ENCODE results near the gene GPR142.
A peak's percentile ranks its signal among the peaks of the same experiment; 100 is the strongest.

The GPR142 gene, protein sequence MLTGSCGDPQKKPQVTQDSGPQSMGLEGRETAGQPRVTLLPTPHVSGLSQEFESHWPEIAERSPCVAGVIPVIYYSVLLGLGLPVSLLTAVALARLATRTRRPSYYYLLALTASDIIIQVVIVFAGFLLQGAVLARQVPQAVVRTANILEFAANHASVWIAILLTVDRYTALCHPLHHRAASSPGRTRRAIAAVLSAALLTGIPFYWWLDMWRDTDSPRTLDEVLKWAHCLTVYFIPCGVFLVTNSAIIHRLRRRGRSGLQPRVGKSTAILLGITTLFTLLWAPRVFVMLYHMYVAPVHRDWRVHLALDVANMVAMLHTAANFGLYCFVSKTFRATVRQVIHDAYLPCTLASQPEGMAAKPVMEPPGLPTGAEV

DNA sequence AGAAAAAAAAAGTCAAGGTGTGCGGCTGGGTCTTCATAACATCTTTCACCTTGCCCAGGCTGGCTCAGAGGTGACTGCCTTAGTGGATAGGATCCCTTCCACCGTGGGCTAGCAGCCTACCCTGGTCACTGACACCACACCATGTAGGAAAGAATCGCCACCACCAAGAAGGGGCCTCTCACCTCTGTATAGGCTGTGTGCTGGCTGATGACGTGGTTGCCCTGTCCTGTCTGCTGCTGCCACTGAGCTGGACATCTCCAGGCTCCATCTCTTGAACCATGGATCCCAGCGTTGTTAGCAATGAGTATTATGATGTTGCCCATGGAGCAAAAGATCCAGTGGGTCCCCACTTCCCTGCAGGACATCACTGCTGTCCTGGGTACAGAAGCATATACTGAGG lies at the start of gene GPR142:
Gene GPR142 (plus strand): TSS at position 301 of the 400 bp plus-strand sequence. CDS start 2,035 bp downstream, outside the sequence.
- TF ChIP-seq, protein P1, sequence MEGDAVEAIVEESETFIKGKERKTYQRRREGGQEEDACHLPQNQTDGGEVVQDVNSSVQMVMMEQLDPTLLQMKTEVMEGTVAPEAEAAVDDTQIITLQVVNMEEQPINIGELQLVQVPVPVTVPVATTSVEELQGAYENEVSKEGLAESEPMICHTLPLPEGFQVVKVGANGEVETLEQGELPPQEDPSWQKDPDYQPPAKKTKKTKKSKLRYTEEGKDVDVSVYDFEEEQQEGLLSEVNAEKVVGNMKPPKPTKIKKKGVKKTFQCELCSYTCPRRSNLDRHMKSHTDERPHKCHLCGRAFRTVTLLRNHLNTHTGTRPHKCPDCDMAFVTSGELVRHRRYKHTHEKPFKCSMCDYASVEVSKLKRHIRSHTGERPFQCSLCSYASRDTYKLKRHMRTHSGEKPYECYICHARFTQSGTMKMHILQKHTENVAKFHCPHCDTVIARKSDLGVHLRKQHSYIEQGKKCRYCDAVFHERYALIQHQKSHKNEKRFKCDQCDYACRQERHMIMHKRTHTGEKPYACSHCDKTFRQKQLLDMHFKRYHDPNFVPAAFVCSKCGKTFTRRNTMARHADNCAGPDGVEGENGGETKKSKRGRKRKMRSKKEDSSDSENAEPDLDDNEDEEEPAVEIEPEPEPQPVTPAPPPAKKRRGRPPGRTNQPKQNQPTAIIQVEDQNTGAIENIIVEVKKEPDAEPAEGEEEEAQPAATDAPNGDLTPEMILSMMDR (IDR thresholded peaks at IDR 0.05; ENCODE audit: low read depth, low read length, missing control alignments): no peak
- no peak within 1 kb of the TSS for H3K4me3 ChIP-seq (replicated peaks; ENCODE audit: low read depth, low read length)
- DNase-seq (ENCODE audit: extremely low read depth, low read depth): no peak

DNA sequence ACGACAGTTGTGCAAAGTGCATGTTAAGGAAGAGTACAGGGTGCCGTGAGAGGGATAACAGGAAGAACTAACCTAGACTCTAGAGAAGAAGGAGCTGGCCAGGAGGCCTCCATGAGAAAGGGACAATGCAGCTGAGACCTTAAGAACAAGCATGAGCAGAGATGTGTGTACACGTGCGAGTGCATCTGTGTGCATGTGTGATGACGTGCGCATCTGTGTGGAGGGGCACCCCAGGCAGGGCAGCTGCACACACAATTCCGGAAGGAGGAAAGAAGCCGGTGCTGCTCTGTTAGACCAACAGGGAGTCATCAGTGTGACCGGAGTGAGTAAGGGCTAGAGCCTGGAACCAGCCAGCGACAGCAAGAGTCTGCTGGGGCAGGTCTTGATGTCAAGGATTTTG lies 48.9 kb upstream of the GPR142 start:
- TF ChIP-seq, protein P1 (IDR thresholded peaks at IDR 0.05; ENCODE audit: low read depth, low read length, missing control alignments): no peak
- H3K4me3 ChIP-seq (replicated peaks; ENCODE audit: low read depth, low read length): no peak overlapping the region
- no peak for DNase-seq (ENCODE audit: extremely low read depth, low read depth)

DNA sequence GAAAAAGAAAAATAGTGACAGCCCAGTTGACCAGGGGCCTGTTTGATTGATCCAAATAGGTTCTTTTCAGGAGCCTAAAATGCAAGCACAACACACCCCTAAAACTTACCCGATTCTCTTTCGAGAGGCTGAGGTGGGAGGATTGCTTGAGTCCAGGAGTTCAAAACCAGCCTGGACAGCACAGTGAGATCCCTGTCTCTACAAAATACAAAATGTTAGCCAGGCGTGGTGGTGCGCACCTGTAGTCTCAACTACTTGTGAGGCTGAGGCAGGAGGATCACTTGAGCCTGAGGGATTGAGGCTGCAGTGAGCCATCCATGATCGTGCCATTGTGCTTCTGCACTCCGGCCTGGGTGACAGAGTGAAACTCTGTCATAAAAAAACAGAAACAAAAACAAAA lies 42.8 kb upstream of the GPR142 start:
- no peak for DNase-seq (ENCODE audit: extremely low read depth, low read depth)
- no peak overlapping the region for H3K4me3 ChIP-seq (replicated peaks; ENCODE audit: low read depth, low read length)
- TF ChIP-seq, protein P1 (IDR thresholded peaks at IDR 0.05; ENCODE audit: low read depth, low read length, missing control alignments): no peak

DNA sequence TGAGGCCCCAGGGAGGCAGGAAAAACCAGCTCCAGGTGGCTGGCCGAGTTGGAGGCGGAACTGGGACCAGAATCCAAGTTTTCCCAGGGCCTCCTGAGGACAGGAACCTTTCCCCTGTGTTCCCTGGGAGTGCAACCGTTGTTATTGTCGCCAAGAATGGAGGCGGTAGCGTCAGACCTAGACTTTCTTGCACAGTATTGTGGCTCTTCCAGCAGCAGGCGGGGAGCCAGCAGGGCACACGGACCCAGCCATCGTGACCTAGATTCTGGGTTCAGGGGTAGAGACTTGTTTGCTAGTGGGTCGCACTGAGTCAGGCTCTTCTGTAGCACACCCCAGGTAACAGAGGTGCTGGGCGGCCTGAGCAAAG lies 41.9 kb upstream of the GPR142 start:
- TF ChIP-seq, protein P1 (IDR thresholded peaks at IDR 0.05; ENCODE audit: low read depth, low read length, missing control alignments): no peak
- DNase-seq (ENCODE audit: extremely low read depth, low read depth): no peak
- no peak overlapping the region for H3K4me3 ChIP-seq (replicated peaks; ENCODE audit: low read depth, low read length)

DNA sequence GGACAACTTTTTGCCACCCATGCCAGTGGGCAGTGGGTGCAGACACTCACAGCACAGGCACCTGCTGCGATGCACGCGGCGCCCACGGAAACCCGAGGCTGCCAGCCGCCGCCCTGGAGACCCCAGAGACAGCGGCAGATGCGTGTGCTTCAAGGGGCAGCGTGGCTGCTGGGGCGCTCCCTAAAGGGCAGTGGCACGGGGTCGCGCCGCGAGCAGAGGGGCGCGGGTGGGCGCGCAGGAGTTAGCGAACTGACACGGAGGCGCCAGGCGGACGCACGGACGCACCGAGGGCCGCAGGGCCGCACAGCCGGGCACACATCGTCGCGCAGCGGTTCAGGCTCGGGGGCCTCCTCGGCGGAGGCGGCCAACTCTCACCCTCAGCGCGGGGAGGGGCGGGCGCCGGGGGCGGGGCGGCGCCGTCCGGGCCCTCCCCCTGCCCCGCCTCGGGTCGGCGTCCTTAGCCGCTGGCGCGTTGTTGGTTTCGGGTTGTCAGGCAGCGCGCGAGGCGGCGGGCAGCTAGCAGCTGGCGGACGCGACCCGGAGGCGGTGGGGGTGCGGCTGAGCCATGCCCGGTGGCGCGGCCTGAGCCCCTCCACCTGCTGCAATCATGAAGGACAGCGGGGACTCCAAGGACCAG lies 41.4 kb upstream of the GPR142 start, which contains the start of gene KIF19:
Gene KIF19 (plus strand): TSS at position 484 of the 637 bp plus-strand sequence. CDS start 124 bp downstream, at position 608.
- no peak for DNase-seq (ENCODE audit: extremely low read depth, low read depth)
- H3K4me3 ChIP-seq (replicated peaks; ENCODE audit: low read depth, low read length): 0 out of 2 replicates have a peak within 1 kb of the TSS, but pooled peaks have one; percentile 7
- TF ChIP-seq, protein P1 (IDR thresholded peaks at IDR 0.05; ENCODE audit: low read depth, low read length, missing control alignments): no peak

DNA sequence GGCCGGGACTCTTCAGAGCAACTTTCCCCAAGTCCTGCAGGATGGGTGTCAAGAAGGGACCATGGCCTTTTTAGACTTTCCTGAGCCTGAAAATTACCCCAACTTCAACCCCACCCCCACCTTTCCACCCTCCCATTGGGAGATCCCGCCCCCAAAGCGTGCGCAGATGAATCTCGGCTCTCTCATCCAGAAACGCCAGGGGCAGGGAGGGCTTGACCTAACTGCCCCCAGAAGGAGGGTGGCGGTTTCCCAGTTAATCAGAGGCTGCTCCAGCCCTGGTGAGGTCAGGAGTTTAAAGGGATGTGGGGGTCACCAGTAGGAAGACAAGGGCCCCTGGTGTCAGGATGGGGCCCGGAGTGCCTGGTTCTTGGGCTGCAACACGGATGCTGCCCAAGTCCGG lies 40.8 kb upstream of the GPR142 start:
- H3K4me3 ChIP-seq (replicated peaks; ENCODE audit: low read depth, low read length): 0 out of 2 replicates have a peak overlapping the region, but pooled peaks have one; percentile 7
- DNase-seq (ENCODE audit: extremely low read depth, low read depth): no peak
- TF ChIP-seq, protein P1 (IDR thresholded peaks at IDR 0.05; ENCODE audit: low read depth, low read length, missing control alignments): no peak
